Endothelial cell of umbilical vein (primary cell): Measurements from ENCODE around the gene ADRA2A. TPM values are rescaled to one million over a fixed set of nuclear protein-coding genes. Genes with fewer than 3 reads are reported as not detected.

ENCODE experiments used
- BruUV-seq: library from RNA; stranded (reverse); fragments of 400-500 nt; replicated peaks from 2 replicates; lab custom pipeline; 2021; lab: Mats Ljungman, UMichigan
- CTCF ChIA-PET: fragments of 300-600, 350-600 bp; sonication (Branson Sonifier 250); formaldehyde crosslinking; loops from one replicate; lab custom pipeline; 2021; ENCODE audit warnings: antibody characterized with exemption, inconsistent platforms; lab: Charles Lee
- POLR2A ChIA-PET: fragments of 300-600, 350-600 bp; sonication (Branson Sonifier 250); formaldehyde crosslinking; loops from one replicate; lab custom pipeline; 2021; ENCODE audit warnings: antibody characterized with exemption, inconsistent platforms; lab: Charles Lee
- DNase-seq: peaks from one replicate; pipeline ENCODE4 v3.0.0-alpha.2; 2011; ENCODE audit warnings: low read depth, low spot score
- FAIRE-seq: peaks from 2 replicates; lab custom pipeline; 2011; peaks lifted over from hg19 to GRCh38; lab: Jason Lieb, UNC
- H2AFZ ChIP-seq: 2 replicates; pipeline ENCODE4 v1.6.0; 2012; ENCODE audit warnings: low read depth, low read length, control low read depth, inconsistent platforms
- H3K27ac ChIP-seq: 2 replicates; pipeline ENCODE4 v1.5.1; 2011; ENCODE audit warnings: low read depth, mild to moderate bottlenecking, control low read depth, low read length, moderate library complexity; ENCODE audit not compliant: insufficient read depth
- H3K27me3 ChIP-seq, 2 experiments: 2 replicates each; pipeline versions ENCODE4 v1.6.0 to v1.6.1; 2011; ENCODE audit warnings: low read length in 2 of 2, mixed read lengths in 1 of 2; ENCODE audit not compliant: control insufficient read depth in 2 of 2, insufficient read depth in 2 of 2
- H3K36me3 ChIP-seq, 2 experiments: 2 replicates in 1 of 2; 3 replicates in 1 of 2; pipeline ENCODE4 v1.5.1; 2011; ENCODE audit warnings: low read length in 2 of 2, mild to moderate bottlenecking in 1 of 2, moderate library complexity in 1 of 2; ENCODE audit not compliant: control insufficient read depth in 2 of 2, insufficient read depth in 2 of 2; ENCODE audit errors: extremely low read depth in 1 of 2
- H3K4me1 ChIP-seq: 3 replicates; pipeline ENCODE4 v1.5.1; 2011; ENCODE audit warnings: mild to moderate bottlenecking, low read length; ENCODE audit not compliant: control insufficient read depth, insufficient read depth; ENCODE audit errors: extremely low read depth
- H3K4me2 ChIP-seq: 2 replicates; pipeline ENCODE4 v1.6.1; 2011; ENCODE audit warnings: low read length, control low read depth, mixed read lengths; ENCODE audit not compliant: insufficient read depth
- H3K4me3 ChIP-seq, 3 experiments: fragments of 200-600 bp in 1 of 3; sonication (generic), shearing (Covaris generic) in 1 of 3; replicated peaks in 1 of 3; 2 replicates each; pipeline ENCODE4 v1.5.1; 2011 to 2016; ENCODE audit warnings: control low read depth in 3 of 3, low read length in 3 of 3, mild to moderate bottlenecking in 2 of 3, inconsistent platforms in 1 of 3, low read depth in 1 of 3, moderate library complexity in 1 of 3; ENCODE audit not compliant: insufficient read depth in 1 of 3
- H3K79me2 ChIP-seq: 2 replicates; pipeline ENCODE4 v1.6.0; 2012; ENCODE audit warnings: low read length, inconsistent platforms; ENCODE audit not compliant: control insufficient read depth, insufficient read depth
- H3K9ac ChIP-seq: replicated peaks from 2 replicates; pipeline ENCODE3; 2011; ENCODE audit warnings: low read length, control low read depth; ENCODE audit not compliant: insufficient read depth; ENCODE audit errors: extremely low read depth
- H3K9me1 ChIP-seq: replicated peaks from 3 replicates; pipeline ENCODE4 v1.6.0; 2011; ENCODE audit warnings: mild to moderate bottlenecking, low read length; ENCODE audit not compliant: control insufficient read depth, insufficient read depth; ENCODE audit errors: extremely low read depth
- H3K9me3 ChIP-seq: replicated peaks from 2 replicates; pipeline ENCODE4 v1.5.1; 2012; ENCODE audit warnings: low read length, inconsistent platforms; ENCODE audit not compliant: control insufficient read depth, insufficient read depth
- H4K20me1 ChIP-seq: replicated peaks from 2 replicates; pipeline ENCODE3; 2011; ENCODE audit warnings: mild to moderate bottlenecking, low read length; ENCODE audit not compliant: control insufficient read depth, insufficient read depth; ENCODE audit errors: extremely low read depth
- CTCF ChIP-seq, 2 donors: IDR thresholded peaks; 1 replicate in 1 of 2; 2 replicates in 1 of 2; pipeline ENCODE4 v1.5.1; 2011; ENCODE audit warnings: low read length in 2 of 2, mild to moderate bottlenecking in 2 of 2, moderate library complexity in 2 of 2, control low read depth in 1 of 2, inconsistent platforms in 1 of 2, low read depth in 1 of 2; ENCODE audit not compliant: insufficient read depth in 1 of 2; ENCODE audit errors: extremely low read depth in 1 of 2
- EZH2 ChIP-seq: IDR thresholded peaks from 2 replicates; pipeline ENCODE4 v1.6.1; 2012; ENCODE audit warnings: borderline replicate concordance, low read depth, mild to moderate bottlenecking, moderate library complexity, low read length, inconsistent platforms; ENCODE audit not compliant: severe bottlenecking
- FOS ChIP-seq: IDR thresholded peaks from 2 replicates; pipeline ENCODE4 v1.6.1; 2011; ENCODE audit warnings: mild to moderate bottlenecking, low read length, moderate library complexity, borderline replicate concordance; ENCODE audit not compliant: insufficient read depth
- GATA2 ChIP-seq: IDR thresholded peaks from 2 replicates; pipeline ENCODE4 v1.7.0; 2011; ENCODE audit warnings: low read depth, mild to moderate bottlenecking, moderate library complexity, mixed read lengths, low read length; ENCODE audit not compliant: insufficient read length, insufficient read depth
- JUN ChIP-seq: IDR thresholded peaks from 2 replicates; pipeline ENCODE4 v1.6.1; 2011; ENCODE audit warnings: borderline replicate concordance, low read depth; ENCODE audit not compliant: insufficient read length, insufficient read depth
- MAX ChIP-seq: IDR thresholded peaks from 2 replicates; pipeline ENCODE4 v1.6.1; 2011; ENCODE audit not compliant: insufficient read depth, insufficient read length
- MYC ChIP-seq: IDR thresholded peaks from one replicate; pipeline ENCODE4 v1.6.1; 2011; ENCODE audit warnings: mild to moderate bottlenecking, low read depth, low read length
- POLR2A ChIP-seq: IDR thresholded peaks from 2 replicates; pipeline ENCODE4 v1.6.1; 2012; ENCODE audit warnings: low read depth, mild to moderate bottlenecking, control low read depth, low read length
- POLR2AphosphoS5 ChIP-seq: IDR thresholded peaks from 2 replicates; pipeline ENCODE4 v1.6.1; 2012; ENCODE audit warnings: low read depth, mild to moderate bottlenecking, control low read depth, low read length, moderate library complexity; ENCODE audit not compliant: insufficient read depth
- dilution Hi-C: fragments of 300-500 bp; cut with MboI; formaldehyde crosslinking; loops from one replicate; pipeline ENCODE4 v1.15.0; 2019; ENCODE audit warnings: low sequenced_read_pairs; ENCODE audit not compliant: extremely low pct_ligation_motif_present
- intact Hi-C: fragments of 100-400 bp; cut with micrococcal nuclease; formaldehyde crosslinking; loops from one replicate; pipeline ENCODE4 v1.10.0; 2022
- polyA plus RNA-seq, 4 experiments: library from polyadenylated mRNA; depleted of rRNA in 3 of 4; stranded (reverse) in 3 of 4; unstranded in 1 of 4; fragments of >200 nt; gene quantifications; 2 replicates each; pipeline versions ENCODE4 v1.2.1 to v1.2.3, GENCODE V29; 2011 to 2012; ENCODE audit warnings: missing spikeins in 1 of 4
- total RNA-seq: library from RNA; stranded (reverse); gene quantifications from 2 replicates; pipeline ENCODE4 v1.2.3, GENCODE V29; 2021

ADRA2A gene
- total and polyA plus RNA-seq, 2 donors (not counting 3 experiments of a cell fraction or from before 2014, with no cell fraction given): 0.03 TPM; not detected in 1

GRCh38 chr10:111080224-111080623 lies 3.4 kb downstream of the ADRA2A start:
- CTCF ChIA-PET: no interaction called here
- Histone ChIP-seq H3K27me3 (peaks cover 29 to 53% of the 10 kb centered on the region in 2 experiments), H4K20me1 (no peaks in the 10 kb centered on the region), H3K9ac (no peak overlapping the region), H3K4me2 (no peak overlapping the region), H3K27ac (no peak overlapping the region), H3K4me1 (peaks cover 17% of the 10 kb centered on the region), H3K4me3 (no peak overlapping the region), H3K79me2 (no peaks in the 10 kb centered on the region), H3K9me3 (no peaks in the 10 kb centered on the region), H3K36me3 (no peaks in the 10 kb centered on the region), H2AFZ (no peak overlapping the region), H3K9me1 (no peaks in the 10 kb centered on the region)
- POLR2A ChIA-PET: no interaction called here
- intact Hi-C loops (no loop called here), dilution Hi-C loops (no loop called here)
- BruUV-seq: no TSS peak
- TF ChIP-seq MYC: no peak
- TF ChIP-seq POLR2A: no peak
- TF ChIP-seq CTCF (IDR thresholded peaks at IDR 0.05; ENCODE audit: extremely low read depth in 1 of 2, insufficient read depth in 1 of 2, low read depth in 1 of 2, low read length in 2 of 2): no peak
- no peak for TF ChIP-seq GATA2
- TF ChIP-seq EZH2: no peak
- TF ChIP-seq MAX: no peak
- no peak for TF ChIP-seq JUN
- no peak for TF ChIP-seq POLR2AphosphoS5
- no peak for TF ChIP-seq FOS
- FAIRE-seq: no peak
- DNase-seq: no peak
